Measurements from ENCODE around the gene SURF2.

Gene SURF2

DNA sequence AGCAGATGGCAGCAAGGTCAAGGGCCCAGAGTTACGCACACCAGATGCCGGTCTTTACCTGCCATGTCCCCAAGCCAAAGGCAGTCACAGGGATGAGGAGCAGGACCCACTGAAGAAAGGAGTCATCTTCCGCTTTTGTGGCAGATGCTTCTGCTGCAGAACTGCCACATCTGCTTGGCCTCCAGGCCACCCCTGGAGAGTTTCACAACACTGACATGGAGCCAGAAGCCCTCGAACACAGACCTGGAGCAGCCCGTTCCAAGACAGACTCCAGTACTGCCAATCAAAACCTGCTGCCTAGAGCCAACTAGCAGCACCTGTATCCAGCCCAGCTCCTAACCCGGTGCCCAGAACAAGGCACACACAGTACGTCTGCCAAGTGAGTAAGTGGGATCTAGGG lies 1.6 kb upstream of the SURF2 start:
- no peak for DNase-seq (ENCODE audit: low spot score)

DNA sequence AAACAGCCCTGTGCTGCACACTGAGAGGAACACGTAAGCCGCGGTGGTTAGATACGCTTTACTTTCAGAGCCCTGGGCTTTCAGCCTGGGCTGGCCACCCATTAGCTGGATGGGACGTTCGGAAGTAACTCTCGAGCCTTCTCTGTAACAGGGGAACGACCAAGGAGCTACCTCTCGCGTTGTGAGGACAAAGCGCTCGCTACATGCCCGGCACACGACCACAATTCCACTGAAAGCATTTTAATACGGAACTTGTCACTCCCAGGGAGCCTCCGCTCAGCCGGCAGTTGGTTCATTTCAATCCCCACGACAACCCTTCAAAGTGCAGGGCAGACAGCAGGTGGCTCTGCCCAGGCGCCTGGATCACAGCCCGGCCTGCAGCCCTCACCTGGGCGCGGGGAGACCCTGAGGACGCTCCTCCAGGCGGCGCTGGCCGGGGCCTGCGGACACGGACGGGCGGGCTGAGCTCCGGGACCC lies 431 bp upstream of the SURF2 start:
- no peak for DNase-seq (ENCODE audit: low spot score)

GRCh38 chr9:133357656-133358055 lies 1.3 kb downstream of the SURF2 start:
- DNase-seq (ENCODE audit: low spot score): no peak

GRCh38 chr9:133359399-133360175 lies 3.2 kb downstream of the SURF2 start:
- DNase-seq (ENCODE audit: low spot score): no peak

GRCh38 chr9:133360400-133361393 lies 4.3 kb downstream of the SURF2 start:
- no peak for DNase-seq (ENCODE audit: low spot score)

GRCh38 chr9:133361507-133362092 lies 5.2 kb downstream of the SURF2 start:
- no peak for DNase-seq (ENCODE audit: low spot score)

DNA sequence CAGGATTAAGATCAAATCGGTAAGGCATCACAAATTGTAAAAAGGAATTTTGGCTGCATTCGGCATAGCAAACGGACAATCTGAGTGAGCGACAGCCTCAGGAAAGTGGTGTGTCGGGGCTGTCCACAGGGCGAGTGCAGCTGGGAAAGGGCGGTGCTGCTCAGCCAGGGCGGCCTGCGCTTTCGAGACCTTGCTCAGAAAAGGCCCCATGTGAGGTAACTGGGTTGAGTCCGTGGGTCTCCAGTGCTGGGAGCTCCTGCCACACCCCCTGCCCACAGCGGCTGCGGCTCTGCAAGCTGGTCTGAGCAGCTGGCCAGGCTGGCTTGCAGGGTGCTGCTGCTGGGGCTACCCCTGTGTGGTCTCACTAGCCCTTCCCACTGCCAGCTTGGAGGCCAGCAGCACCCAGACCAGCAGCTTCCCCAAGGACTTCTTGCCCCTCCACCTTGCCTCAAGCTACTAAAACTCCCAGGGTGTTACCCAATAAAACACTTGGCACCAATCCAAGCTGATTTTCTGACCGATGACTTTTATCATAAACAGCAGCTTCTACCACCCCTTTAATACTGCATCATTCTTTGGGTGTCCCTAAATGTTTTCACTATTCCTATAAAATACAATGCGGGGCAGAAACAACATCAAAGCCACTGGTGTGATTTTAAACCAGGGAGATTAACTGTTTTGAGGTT lies 6.2 kb downstream of the SURF2 start:
- no peak for DNase-seq (ENCODE audit: low spot score)

GRCh38 chr9:133366435-133366834 lies 10.1 kb downstream of the SURF2 start:
- DNase-seq (ENCODE audit: low spot score): no peak

- no peak for DNase-seq (ENCODE audit: low spot score)
Observed at GRCh38 chr9:133367221-133367620, 10.9 kb downstream of the SURF2 start.

DNA sequence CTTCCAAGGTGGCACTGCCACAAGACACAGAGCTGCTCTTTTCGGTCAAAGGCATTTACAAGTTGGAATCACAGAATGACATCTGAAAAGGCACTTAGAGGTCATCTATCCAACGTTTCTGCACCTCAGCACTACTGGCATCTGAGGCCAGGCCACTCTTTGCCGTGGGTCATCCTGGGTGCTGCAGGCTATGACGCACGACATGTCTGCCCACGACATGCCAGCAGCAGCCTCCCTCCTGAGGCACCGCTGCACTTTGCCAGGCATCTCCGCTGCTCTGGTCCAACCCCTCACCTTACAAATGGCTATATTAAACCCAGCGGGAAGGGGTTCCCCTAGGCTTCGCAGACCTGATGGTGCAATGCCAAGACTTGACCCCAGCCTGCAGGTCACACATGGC lies 11.4 kb downstream of the SURF2 start:
- DNase-seq (ENCODE audit: low spot score): no peak

DNA sequence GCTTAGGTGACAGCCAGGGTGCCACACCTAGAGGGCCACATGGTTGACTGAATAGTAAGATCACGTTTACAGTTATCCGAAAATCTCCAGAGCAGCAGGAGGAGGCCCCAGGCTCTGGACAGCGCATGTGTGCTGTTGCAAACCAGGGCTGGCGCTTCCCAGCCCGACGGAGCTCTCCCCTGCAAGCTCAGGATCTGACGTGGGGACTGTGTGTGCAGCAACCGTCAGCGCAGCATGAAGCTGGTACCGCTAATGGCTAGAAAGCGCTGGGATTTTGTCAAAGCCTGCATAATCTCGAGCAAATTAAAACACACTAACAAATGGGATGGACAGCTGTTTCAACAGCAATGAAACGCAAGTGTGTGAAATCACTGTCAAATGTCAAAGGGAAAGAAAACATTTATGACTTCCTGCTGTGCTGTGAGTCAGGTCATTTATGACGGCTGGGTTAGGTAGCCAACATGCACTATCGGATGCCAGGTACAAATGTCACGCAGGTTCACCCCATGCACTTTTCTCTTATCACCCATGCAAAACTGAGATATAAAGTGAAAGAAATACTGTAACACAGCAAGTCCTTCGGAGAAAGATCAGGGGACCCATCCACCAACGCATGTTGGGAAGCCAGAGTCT lies 12.0 kb downstream of the SURF2 start:
- no peak for DNase-seq (ENCODE audit: low spot score)

DNA sequence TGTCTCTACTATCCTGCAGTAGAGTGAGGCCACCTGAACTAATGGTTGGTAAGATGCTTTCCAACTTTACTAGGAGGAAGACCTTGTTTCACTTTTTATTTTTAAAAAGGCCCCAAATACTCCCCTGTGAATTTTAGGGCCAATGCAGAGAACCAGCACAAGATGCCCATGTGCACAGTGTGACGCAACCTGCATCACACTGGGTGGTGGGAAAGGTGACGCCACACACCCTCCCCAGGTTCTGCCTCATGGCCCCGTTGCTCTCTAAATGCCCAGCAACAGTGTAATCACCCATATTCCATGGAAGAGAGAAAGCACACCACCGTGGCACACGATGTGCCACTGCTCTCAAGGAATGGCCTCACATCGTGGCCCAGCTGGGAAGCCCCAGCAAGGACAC lies 13.1 kb downstream of the SURF2 start:
- no peak for DNase-seq (ENCODE audit: low spot score)

GRCh38 chr9:133369933-133370332 lies 13.6 kb downstream of the SURF2 start:
- DNase-seq (ENCODE audit: low spot score): no peak

- no peak for DNase-seq (ENCODE audit: low spot score)
Observed at GRCh38 chr9:133370685-133371084, 14.3 kb downstream of the SURF2 start.

GRCh38 chr9:133371261-133371711 lies 14.9 kb downstream of the SURF2 start:
- no peak for DNase-seq (ENCODE audit: low spot score)

GRCh38 chr9:133372144-133372543 lies 15.8 kb downstream of the SURF2 start:
- DNase-seq (ENCODE audit: low spot score): no peak

DNA sequence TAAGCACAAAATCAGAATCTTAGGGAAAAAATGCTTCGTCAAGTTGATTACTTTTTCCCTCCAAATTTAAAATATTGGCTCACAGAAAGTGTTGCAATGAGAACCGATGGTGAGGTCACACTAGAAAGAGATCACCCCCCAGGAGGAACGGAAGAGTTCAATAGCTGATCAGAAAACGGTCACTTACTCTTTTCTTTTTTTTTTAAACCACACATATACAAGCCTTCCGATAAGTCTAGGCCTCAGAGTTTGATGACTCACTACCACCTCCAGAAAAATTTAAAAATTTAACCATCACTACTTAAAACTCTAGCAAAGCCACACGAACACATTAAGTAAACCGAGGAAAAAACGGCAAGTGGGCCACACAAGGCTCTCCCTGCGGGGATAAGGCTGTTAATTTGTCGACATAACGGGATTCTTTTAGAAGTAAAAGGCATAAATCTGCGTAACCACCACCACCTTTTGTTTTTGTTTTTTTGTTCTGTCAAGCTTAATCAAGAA lies 18.3 kb downstream of the SURF2 start:
- DNase-seq (ENCODE audit: low spot score): peak; percentile 49

DNA sequence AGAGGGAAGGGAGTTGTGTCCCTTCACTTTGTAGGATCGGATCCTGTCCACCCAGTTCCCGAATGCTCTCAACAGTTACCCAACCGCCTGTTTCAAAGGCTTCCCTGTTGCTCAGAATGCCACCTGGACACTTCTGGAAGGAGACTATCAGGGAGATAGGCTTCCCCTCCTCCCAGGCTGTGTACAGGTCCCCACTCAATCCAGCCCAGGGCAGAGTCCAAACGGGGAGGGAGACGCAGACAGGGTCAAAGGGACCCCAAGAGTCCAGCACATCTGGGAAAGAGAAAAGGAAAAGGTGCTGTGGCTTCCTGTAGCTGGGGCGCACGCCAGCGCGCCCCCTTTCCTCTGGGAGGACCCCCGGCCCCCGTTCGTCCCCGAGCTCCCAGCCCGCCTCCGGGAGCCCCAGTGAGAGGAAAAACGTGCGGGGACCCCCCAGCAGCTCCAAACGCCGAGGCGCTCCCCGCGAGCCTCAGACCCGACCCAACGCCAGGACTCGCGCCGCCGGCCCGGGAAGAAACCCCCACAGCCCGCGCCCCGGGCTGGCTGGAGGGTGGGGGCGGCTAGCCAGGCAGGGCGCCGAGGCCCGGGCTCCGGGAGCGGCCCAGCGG lies 18.9 kb downstream of the SURF2 start:
- peak; percentile 36 for DNase-seq (ENCODE audit: low spot score)

DNA sequence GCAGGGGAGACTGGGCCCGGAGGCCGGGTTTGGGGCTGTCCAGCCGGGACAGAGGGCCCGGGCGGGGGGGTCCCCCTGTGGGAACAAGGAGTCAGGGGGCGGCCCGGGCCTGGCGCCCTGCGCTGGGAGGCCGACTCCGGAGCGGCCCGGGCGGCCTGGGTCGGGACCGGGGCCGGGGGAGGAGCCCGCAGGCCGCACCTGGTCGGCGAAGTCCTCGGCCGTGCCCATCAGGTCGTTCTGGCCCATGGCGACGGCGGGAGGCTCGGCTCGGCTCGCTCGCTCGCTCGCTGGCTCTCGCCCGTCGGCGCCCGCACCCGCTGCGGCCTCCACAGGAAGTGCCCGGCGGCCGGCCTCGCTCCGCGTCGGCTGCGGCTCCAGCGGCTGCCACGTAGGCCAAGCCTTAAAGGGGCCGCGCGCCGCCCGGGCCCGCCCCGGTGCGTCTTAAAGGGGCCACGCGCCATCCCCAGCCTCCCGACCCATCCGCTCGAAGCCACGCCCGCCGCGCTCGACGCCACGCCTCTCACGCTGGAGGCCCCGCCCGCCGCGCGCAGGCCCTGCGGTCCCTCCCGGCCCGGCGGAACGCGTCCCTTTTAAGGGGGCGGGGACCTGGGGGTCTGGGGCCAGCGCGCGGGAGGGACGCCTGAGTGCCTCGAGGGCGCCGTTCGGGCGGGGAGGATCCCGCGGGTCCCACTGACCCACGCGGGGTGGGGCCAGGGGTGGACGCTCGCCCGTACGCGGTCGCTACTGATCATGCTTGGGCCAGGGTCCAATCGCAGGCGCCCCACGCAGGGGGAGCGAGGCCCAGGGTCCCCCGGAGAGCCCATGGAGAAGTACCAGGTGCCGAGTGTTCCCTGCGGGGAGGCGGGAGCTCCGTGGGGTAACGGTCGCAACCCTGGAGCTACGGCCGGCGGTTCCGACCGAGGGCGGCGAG lies 19.6 kb downstream of the SURF2 start, which contains the start of the genes STKLD1 and SURF4:
Gene STKLD1, plus strand, starts transcription at position 643 of the 931 bp plus-strand sequence. Its CDS starts 108 bp downstream, at position 751.
Gene SURF4, minus strand, starts transcription at position 337 of the 931 bp plus-strand sequence. Its CDS starts 91 bp downstream, at position 246.
- peak; percentile 99 for DNase-seq (ENCODE audit: low spot score)

Data from AG08395 (cell line).